ENCODE results near the gene MC4R.
"Not testable (repeated sequence)": the region's sequence is repeated elsewhere in the genome, so short reads cannot be mapped to it uniquely, and the experiment has no call there.

The MC4R gene

DNA sequence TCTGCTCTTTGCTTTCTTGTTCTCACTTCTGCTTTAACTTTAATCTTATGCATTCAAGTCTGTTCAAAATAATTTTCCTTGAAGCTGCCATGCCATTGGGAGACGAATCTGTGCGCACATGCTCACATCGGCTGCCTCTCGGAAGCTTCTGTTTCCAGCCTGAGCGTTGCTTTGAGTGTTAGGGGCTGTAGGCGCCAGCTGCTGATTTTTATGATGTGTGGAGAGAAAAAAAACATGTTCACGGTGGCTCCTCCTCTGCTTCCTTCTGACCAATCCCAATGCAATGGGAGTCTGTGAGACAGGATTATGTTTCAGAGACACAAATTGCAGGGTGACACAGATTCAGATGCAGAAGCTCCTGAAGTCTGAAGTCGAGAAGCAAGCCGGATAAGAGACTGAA is at the start of gene MC4R:
Gene MC4R, minus strand, starts transcription at position 180 of the 400 bp plus-strand sequence. CDS start 426 bp downstream, outside the sequence.
- no peak for DNase-seq

GRCh38 chr18:60422306-60422705 is 49.7 kb upstream of the MC4R start:
- DNase-seq = not testable (repeated sequence)

GRCh38 chr18:60421356-60422118 is 49.0 kb upstream of the MC4R start:
- no peak for DNase-seq

DNA sequence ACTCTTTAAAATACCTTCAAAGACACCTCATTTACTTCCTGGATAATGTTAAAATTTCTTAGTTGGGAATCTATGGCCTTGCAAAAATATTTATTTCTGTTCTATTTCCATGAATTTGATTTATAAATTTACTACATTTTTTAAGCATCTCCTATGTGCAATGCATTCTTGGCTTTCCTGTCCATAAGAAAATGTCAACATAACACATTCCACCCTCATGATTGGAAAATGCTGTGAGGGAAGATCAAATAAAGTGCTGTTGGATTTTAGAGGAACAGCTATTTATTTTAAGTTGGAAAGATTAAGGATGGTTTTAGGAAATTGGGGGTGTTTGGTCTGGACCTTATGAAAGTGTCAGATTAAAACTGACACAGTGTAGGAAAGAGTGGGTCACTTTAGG is 45.4 kb upstream of the MC4R start:
- no peak for DNase-seq

DNA sequence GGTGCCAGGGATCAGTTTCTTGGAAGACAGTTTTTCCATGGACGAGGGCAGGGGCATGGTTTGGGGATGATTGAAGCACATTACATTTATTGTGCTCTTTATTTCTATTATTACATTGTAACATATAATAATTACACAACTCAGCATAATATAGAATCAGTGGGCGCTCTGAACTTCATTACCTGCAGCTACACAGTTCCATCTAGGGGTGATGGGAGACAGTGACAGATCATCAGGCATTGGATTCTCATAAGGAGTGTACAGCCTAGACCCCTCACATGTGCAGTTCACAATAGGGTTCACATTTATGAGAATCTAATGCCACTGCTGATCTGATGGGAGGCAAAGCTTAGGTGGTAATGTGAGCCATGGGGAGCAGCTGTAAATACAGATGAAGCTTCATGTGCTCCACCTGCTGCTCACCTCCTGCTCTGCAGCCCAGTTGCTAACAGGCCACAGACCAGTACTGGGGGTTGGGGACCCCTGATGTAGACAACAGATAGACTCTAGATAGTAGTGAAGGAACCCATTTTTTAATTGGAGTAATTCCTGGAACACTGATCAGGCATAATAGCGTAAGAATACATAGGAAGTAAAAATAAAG is 41.5 kb upstream of the MC4R start:
- no peak for DNase-seq

- no peak for DNase-seq
Observed at GRCh38 chr18:60411715-60412114, 39.1 kb upstream of the MC4R start.

DNA sequence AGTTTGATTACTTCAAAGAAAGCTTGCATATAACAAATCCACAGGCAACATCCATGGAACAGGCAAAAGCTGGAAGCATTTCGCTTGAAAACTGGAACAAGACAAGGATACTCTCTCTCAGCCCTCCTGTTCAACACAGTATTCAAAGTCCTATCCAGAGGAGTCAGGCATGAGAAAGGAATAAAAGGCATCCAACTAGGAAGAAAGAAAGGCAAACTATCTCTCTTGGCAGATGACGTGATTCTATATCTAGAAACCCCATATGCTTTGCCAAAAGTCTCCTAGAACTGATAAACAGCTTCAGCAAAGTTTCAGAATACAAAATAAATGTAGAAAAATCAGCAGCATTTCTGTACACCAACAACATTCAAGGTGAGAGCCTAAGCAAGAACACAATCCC is 34.1 kb upstream of the MC4R start:
- no peak for DNase-seq

- no peak for DNase-seq
Observed at GRCh38 chr18:60404486-60405085, 32.0 kb upstream of the MC4R start.

DNA sequence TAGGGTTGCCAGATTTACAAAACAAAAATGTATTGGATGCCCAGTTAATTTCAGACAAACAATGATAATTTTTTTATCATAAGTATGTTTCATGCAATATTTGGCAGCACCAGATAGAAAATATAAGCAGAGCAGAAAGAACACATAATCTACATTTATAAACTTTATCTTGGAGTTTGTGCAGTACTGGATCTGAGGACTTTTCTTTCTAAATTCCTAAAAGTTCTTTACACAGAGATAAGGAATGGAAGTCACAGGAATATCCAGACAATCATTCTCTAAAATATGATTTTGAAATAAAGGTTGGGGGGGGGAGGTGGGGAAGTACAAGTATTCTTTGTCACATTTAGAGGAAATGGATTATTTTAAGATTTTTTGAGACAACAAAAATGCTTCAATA is 28.8 kb upstream of the MC4R start:
- no peak for DNase-seq

DNA sequence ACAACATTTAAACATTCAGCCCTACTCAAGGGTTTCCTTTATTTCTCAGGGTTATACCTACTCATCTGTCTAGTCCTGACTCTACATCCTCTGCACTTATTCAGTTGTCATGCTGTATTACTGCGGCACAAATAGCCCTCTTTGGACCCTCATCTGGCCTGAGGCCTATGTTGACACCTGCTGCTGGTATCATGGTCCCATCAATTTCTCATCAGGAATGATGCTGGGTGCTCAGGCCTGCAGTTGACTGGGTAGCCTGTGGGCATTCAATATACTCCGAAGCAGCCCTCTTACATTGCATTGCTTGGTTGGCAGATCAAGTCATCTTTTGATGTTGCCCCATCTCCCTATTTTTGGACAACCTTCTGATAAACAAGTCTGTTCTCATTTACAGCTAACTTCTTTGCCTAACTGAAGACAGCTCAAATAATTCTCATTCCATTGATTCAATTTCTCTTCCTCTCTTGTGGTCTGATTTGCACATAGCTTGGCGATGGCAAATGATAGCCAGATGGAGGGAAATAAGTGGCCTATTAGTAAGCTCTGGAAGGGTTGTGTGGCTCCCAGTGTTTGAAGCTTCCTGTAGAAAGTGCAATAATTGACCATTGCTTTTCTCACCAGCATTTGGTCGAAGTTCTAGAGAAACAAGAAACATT is 19.1 kb upstream of the MC4R start:
- no peak for DNase-seq

- no peak for DNase-seq
Observed at GRCh38 chr18:60389314-60389713, 16.7 kb upstream of the MC4R start.

GRCh38 chr18:60385693-60386092 is 13.1 kb upstream of the MC4R start:
- no peak for DNase-seq

DNA sequence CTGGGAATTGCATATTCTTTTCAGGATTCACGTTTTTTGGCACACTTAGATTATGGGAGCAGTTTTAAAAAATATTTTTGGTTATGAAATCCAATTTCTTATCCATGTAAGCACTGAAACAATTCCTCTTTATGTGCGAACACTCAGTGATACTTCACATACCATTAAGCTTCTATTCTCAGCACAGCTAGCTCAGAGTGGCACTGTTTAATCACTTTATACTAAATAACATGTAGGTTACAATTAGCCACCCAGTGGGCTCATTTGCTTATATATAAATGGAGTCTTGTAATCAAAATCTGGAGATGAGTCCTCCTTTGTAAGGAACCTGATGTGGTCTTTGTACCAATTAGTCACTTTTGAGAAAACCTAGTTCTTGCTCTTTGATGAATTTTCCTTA is 11.3 kb upstream of the MC4R start:
- no peak for DNase-seq

GRCh38 chr18:60377778-60378469 is 5.3 kb upstream of the MC4R start:
- no peak for DNase-seq

DNA sequence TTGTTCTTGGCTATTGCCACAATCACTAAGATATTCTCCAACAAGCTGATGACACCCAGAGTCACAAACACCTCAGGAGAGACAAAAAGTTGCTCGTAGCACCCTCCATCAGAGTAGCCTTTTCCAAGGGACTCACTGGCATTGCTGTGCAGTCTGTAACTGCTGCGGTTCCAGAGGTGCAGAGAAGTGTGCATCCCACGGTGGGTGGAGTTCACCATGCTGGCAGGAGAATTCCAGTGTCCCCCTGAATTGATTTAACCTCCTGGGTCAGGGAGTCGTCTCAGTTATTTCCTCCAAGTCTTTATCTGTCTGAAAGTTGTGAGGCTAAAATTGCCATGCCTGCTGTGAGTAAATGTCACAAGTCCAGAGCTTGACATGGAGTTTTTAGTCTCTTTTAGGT is 443 bp downstream of the MC4R start:
- DNase-seq = no peak

DNA sequence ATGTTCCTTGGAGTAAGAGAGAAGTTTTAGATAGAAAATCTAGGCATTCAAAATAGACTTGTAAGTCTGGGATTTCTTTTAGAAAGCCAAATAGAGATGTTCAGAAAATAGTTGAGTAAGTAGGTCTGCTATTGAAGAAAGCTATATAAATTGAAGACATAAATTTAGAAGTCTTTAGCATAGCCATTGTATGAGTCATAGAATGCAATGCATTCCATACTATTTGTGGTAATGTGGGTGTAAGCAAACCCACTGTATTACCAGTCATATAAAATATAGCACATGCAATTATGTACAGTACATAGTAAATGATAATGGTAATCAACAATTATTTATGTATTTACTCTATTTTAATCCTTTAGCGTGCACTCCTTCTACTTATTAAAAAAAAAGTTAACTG is 14.1 kb downstream of the MC4R start:
- DNase-seq = no peak

DNA sequence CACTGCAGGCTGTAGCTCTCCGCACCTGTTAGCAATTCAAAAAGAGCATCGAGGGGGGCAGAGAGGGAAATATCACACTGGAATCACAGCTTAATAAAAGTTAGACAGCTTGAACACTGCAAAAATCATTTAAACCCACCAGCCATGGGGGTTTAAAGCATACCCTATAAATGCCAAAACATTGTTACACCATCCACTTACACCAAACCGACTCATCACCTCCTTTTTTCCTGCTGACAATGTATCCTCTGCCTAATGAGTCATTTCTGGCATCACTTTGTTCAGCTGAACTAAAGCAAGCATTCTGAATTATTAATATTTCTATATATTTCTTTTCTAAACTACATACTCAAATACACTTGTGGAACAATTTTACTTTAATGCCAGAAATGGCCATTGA is 21.6 kb downstream of the MC4R start:
- DNase-seq = no peak

GRCh38 chr18:60350150-60350549 is 22.4 kb downstream of the MC4R start:
- DNase-seq = no peak

DNA sequence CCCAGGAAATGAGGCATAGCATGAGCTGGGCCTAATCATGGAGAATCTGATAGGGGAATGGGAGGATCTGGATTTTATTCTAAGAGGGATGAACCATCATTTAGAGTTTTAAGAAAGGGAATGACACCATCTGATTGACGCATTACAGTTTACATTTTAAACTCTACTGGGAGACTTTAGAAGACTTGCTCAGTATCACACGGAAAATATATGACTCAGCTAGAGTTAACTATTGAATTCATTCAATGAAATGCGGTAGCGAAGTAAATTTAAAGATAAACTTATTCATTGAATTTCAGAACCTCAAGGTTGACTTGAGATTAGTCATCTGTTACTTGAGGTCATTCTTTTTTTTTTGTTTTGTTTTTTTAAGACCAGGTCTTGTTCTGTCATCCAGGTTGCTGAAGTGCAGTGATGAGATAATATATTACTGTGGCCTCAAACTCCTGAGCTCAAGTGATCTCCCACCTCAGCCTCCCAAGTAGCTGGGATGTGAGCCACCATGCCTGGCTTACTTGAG is 25.0 kb downstream of the MC4R start:
- DNase-seq = no peak

DNA sequence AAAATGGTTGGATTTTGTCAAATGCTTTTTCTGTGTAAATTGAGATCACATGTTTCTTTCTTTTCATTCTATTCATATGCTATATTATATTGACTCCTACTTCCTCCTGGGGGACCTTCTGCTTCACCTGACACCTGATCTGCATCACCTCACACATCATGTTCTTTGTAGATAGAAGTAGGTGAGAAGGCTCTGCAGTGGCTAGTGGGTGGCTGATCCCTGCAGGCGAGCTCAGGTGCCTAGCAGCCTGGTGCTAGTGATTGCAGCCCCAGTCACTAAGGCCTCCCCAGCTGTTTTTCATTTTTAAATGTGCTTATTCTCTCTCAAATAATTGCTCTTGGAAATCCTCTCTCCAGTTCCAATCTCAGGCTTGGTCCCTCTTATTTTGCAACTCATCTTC is 33.6 kb downstream of the MC4R start:
- no peak for DNase-seq

DNA sequence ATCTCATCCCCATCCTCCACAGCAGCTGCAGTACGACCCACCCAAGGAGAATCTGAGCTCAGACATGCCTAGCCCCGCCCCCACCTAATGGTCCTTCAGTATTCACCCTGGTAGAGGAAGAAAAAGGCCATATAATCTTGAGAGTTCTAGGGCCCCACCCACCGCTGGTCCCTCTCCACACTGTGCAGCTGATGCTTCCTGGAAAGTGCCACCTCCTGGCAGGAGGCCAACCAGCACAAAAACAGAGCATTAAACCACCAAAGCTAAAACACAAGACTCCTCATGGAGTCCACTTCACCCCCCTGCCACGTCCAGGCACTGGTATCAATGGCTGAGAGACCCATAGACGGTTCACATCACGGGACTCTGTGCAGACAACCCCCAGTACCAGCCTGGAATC is 40.7 kb downstream of the MC4R start:
- no peak for DNase-seq

DNA sequence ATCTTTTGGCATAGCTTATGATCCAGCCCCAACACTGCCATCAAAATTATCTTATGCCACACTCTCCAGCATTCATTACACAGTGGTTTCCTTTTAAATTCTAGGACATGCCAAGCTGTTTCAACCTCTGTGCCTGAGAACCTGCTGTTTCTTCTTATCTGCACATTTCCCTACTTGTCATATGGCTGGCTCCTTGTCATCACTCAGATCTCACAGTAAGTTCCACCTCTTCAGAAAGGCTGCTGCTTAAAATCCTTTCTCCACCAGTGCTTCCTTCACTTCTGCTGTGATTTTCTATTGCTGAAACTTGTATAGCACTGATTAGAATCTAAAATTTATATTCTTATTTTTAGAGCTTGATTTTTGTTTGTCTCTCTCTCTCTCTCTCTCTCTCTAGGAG is 43.4 kb downstream of the MC4R start:
- no peak for DNase-seq

- DNase-seq = no peak
Observed at GRCh38 chr18:60327880-60328279, 44.7 kb downstream of the MC4R start.

Measured in CD4-positive, alpha-beta T cell treated with Interleukin-12 subunit alpha and Interleukin-12 subunit beta, for 1 hour (primary cell).